Natural killer cell (primary cell): ENCODE data around the gene ZNF750. TPM values are rescaled to one million over a fixed set of nuclear protein-coding genes. Genes with fewer than 3 reads are reported as not detected.

ENCODE experiments used
- ATAC-seq, 3 donors: fragments of 150-1000 bp in 2 of 3; fragments of 200-7000 bp in 1 of 3; cut with Tn5 transposase; 1 replicate in 1 of 3; 2 replicates in 2 of 3; pipeline ENCODE4 v1.10.0; 2021; ENCODE audit warnings: mild to moderate bottlenecking in 2 of 3, moderate library complexity in 2 of 3
- DNase-seq, 2 donors: peaks; one replicate each; pipeline versions ENCODE4 v3.0.0 to v3.0.0-alpha.2; 2013 to 2021; ENCODE audit warnings: mixed read lengths in 1 of 2
- H3K27ac ChIP-seq: one replicate; pipeline ENCODE4 v1.5.1; 2013; ENCODE audit warnings: mild to moderate bottlenecking, low read length
- H3K27me3 ChIP-seq: one replicate; pipeline ENCODE4 v1.6.1; 2013; ENCODE audit warnings: low read length; ENCODE audit not compliant: control insufficient read depth, insufficient read depth
- H3K36me3 ChIP-seq: one replicate; pipeline ENCODE4 v1.6.1; 2013; ENCODE audit warnings: low read length; ENCODE audit not compliant: control insufficient read depth, insufficient read depth
- H3K4me1 ChIP-seq: one replicate; pipeline ENCODE4 v1.6.1; 2013; ENCODE audit warnings: low read length; ENCODE audit not compliant: control insufficient read depth, insufficient read depth
- H3K4me3 ChIP-seq: one replicate; pipeline ENCODE4 v1.5.1; 2013; ENCODE audit warnings: low read length
- H3K9me3 ChIP-seq: one replicate; pipeline ENCODE4 v1.6.1; 2013; ENCODE audit warnings: low read length; ENCODE audit not compliant: control insufficient read depth, insufficient read depth
- H3K27ac Mint-ChIP-seq, 2 donors: one replicate each; pipeline ENCODE4 v1.8.0; 2022; ENCODE audit warnings: mild to moderate bottlenecking in 2 of 2, mixed read lengths in 2 of 2, moderate library complexity in 1 of 2
- H3K27me3 Mint-ChIP-seq, 2 donors: one replicate each; pipeline ENCODE4 v1.8.0; 2022; ENCODE audit warnings: low read depth in 2 of 2, mixed read lengths in 2 of 2
- H3K36me3 Mint-ChIP-seq: one replicate; pipeline ENCODE4 v1.8.0; 2022; ENCODE audit warnings: mixed read lengths
- H3K4me1 Mint-ChIP-seq, 2 donors: one replicate each; pipeline ENCODE4 v1.8.0; 2022; ENCODE audit warnings: mixed read lengths in 2 of 2
- H3K4me3 Mint-ChIP-seq: one replicate; pipeline ENCODE4 v1.8.0; 2022; ENCODE audit warnings: mild to moderate bottlenecking, moderate library complexity, mixed read lengths
- H3K9me3 Mint-ChIP-seq, 2 donors: one replicate each; pipeline ENCODE4 v1.8.0; 2022; ENCODE audit warnings: mixed read lengths in 2 of 2
- WGBS: methylation state at CpG from one replicate; pipeline ENCODE4 v1.1.7; 2013; ENCODE audit warnings: missing lambda C conversion rate; ENCODE audit not compliant: insufficient coverage; 5-methylcytosine and 5-hydroxymethylcytosine counted together
- intact Hi-C: fragments of 100-400 bp; cut with micrococcal nuclease; formaldehyde crosslinking; loops from one replicate; pipeline ENCODE4 v1.14.2; 2022
- total RNA-seq, 4 donors: library from RNA; stranded (reverse); fragments of 120-200 nt in 1 of 4; gene quantifications; one replicate each; pipeline versions ENCODE4 v1.2.3 to v1.2.4, GENCODE V29; 2013 to 2022
- TF ChIP-seq, protein P1 (sequence below): fragments of 200-600 bp; IDR thresholded peaks from one replicate; pipeline ENCODE4 v1.8.0; 2022; ENCODE audit warnings: antibody characterized with exemption

ZNF750 gene
- total RNA-seq, 3 donors from 2014 or later (not counting 1 experiment from before 2014, with no cell fraction given), result not detected

DNA sequence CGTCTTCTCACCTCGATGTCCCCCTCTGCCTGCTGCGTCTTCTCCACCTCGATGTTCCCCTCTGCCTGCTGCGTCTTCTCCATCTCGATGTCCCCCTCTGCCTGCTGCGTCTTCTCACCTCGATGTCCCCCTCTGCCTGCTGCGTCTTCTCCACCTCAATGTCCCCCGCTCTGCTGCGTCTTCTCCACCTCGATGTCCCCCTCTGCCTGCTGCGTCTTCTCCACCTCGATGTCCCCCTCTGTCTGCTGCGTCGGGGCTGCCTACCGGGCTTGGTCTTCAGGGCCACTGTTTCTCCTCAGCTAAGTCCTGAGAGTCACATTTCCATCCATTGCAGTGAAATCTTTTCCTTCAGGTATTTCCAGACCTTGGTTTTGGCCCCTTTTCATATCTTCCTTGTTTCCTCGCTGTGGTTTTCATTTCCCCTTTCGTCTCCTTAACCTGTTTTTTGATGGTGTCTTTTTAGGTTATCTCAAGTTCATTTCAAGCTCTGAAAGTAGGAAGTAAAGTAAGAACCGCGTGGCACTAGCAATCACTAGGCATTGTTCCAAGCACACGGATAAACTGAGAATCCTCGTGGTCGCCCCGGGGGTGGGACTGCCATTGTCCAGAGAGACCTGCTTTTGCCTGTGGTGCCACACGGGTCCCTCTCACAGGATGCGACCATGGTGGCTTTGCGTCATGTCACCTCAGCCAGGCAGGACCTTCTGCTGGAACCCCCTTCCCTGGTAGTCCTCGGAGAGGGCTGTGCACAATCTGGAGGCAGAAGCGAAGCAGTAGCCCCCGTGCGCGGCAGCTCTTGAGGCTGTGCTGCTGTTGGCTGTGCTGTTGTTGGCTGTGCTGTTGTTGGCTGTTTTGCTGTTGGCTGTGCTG is 9.5 kb upstream of the ZNF750 start:
- intact Hi-C loops, result loop anchor here (5.0 kb wide), 1 partner anchor 233 kb away; no protein-coding TSS in a partner anchor
- no peaks in the 10 kb centered on the region for H3K36me3 Mint-ChIP-seq
- peak overlapping the region; percentile 43 for H3K4me3 Mint-ChIP-seq
- ATAC-seq (no peak), DNase-seq (no peak)
- Histone ChIP-seq H3K36me3 (no peaks in the 10 kb centered on the region), H3K9me3 (no peaks in the 10 kb centered on the region), H3K27ac (no peak overlapping the region), H3K27me3 (no peaks in the 10 kb centered on the region), H3K4me3 (no peak overlapping the region), H3K4me1 (peaks cover 27% of the 10 kb centered on the region)
- H3K27me3 Mint-ChIP-seq, result no peaks in the 10 kb centered on the region
- H3K9me3 Mint-ChIP-seq, result no peaks in the 10 kb centered on the region
- TF ChIP-seq, protein P1, sequence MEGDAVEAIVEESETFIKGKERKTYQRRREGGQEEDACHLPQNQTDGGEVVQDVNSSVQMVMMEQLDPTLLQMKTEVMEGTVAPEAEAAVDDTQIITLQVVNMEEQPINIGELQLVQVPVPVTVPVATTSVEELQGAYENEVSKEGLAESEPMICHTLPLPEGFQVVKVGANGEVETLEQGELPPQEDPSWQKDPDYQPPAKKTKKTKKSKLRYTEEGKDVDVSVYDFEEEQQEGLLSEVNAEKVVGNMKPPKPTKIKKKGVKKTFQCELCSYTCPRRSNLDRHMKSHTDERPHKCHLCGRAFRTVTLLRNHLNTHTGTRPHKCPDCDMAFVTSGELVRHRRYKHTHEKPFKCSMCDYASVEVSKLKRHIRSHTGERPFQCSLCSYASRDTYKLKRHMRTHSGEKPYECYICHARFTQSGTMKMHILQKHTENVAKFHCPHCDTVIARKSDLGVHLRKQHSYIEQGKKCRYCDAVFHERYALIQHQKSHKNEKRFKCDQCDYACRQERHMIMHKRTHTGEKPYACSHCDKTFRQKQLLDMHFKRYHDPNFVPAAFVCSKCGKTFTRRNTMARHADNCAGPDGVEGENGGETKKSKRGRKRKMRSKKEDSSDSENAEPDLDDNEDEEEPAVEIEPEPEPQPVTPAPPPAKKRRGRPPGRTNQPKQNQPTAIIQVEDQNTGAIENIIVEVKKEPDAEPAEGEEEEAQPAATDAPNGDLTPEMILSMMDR, result no peak
- peak overlapping the region; percentile 14 to 88 for H3K27ac Mint-ChIP-seq
- WGBS, result 76% methylated on average over 33 of the region's 33 CpGs
- peaks cover 30 to 43% of the 10 kb centered on the region in 2 donors for H3K4me1 Mint-ChIP-seq

DNA sequence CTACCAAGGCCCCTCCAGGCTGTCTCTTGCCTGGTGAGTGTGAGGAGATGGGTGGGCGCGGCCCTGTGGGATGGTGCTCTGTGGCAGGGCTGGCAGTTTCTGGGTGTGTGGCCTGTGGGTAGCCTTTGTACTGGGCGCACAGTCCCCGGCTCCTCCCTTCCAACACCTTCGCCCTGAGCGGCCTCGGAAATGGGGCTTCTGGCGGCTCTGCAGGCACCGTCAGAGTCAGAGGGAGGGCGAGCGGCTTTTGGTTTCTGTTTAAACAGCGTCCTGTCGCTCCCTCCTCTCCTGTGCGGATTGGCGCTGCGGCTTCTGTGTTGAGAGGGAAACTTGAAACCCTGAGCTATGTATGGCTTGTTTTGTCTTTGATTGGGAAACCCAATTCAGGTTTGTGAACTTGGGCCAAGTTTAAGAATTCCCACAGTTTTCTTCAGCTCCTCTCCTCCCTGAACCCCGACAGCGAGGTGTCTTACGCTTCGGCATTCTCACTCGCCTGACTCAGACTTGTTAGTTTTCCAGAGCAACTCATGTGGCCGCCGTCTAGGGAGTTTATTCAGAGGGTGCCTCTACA is 8.3 kb upstream of the ZNF750 start:
- H3K36me3 Mint-ChIP-seq, result no peaks in the 10 kb centered on the region
- H3K9me3 Mint-ChIP-seq, result no peaks in the 10 kb centered on the region
- H3K4me3 Mint-ChIP-seq, result peak overlapping the region; percentile 83
- WGBS, result 55% methylated on average over 20 of the region's 23 CpGs
- intact Hi-C loops, result loop anchor here (1.0 to 5.0 kb wide), 3 partner anchors 16 to 234 kb away; no protein-coding TSS in a partner anchor
- no peaks in the 10 kb centered on the region for H3K27me3 Mint-ChIP-seq
- H3K4me1 Mint-ChIP-seq, result peaks cover 19 to 32% of the 10 kb centered on the region in 2 donors
- peak; percentile 74 to 75 for DNase-seq
- Histone ChIP-seq H3K4me1 (peaks cover 24% of the 10 kb centered on the region), H3K27ac (peak overlapping the region; percentile 75), H3K9me3 (no peaks in the 10 kb centered on the region), H3K27me3 (no peaks in the 10 kb centered on the region), H3K36me3 (no peaks in the 10 kb centered on the region), H3K4me3 (peak overlapping the region; percentile 31)
- peak; percentile 94 to 98 (median 95) for ATAC-seq
- peak overlapping the region; percentile 88 to 92 for H3K27ac Mint-ChIP-seq
- TF ChIP-seq, protein P1, result no peak

DNA sequence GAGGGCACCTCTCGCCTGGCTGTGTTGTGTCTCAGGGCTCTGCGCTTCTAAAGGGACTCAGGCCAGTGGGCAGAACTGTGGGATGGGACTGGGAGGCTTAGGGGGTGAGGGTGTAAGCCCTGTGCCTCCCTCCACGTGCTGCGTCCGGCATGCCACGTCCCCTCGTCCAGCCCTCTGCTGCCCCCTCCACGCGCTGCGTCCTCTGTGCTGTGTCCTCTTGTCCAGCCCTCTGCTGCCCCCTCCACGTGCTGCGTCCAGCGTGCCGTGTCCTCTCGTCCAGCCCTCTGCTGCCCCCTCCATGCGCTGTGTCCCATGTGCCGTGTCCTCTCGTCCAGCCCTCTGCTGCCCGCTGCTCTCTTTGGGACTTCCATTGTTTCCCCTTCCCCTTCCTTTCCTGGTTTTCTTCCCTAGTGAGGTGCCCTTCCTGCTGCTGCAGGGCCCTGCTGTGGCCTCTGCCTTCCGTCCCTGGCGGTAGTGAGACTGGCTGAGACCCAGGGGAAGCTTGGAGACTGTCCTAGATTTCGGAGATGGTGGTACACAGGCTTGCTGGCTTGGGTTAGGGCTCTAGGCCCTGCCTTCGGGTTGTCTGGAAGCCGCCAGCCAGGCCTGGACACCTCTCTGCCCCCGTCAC is 6.4 kb upstream of the ZNF750 start:
- WGBS, result 93% methylated on average over 25 of the region's 25 CpGs
- intact Hi-C loops, result loop anchor here (5.0 kb wide), 1 partner anchor 236 kb away; no protein-coding TSS in a partner anchor
- H3K27me3 Mint-ChIP-seq, result no peaks in the 10 kb centered on the region
- no peaks in the 10 kb centered on the region for H3K9me3 Mint-ChIP-seq
- Histone ChIP-seq H3K27me3 (no peaks in the 10 kb centered on the region), H3K36me3 (no peaks in the 10 kb centered on the region), H3K27ac (no peak overlapping the region), H3K4me3 (no peak overlapping the region), H3K4me1 (peaks cover 22% of the 10 kb centered on the region), H3K9me3 (no peaks in the 10 kb centered on the region)
- peaks cover 19 to 25% of the 10 kb centered on the region in 2 donors for H3K4me1 Mint-ChIP-seq
- TF ChIP-seq, protein P1, result no peak
- ATAC-seq, result no peak
- H3K4me3 Mint-ChIP-seq, result no peak overlapping the region
- no peak for DNase-seq
- no peaks in the 10 kb centered on the region for H3K36me3 Mint-ChIP-seq
- peak overlapping the region in 1 of 2 donors; percentile 64 for H3K27ac Mint-ChIP-seq
